GM23338 (cell line): Measurements from ENCODE around the gene GADL1. TPM values are rescaled to one million over a fixed set of nuclear protein-coding genes. Genes with fewer than 3 reads are reported as not detected.

Experiments
- ATAC-seq: fragments of 200-7000 bp; cut with Tn5 transposase; 3 replicates; pipeline ENCODE4 v1.9.1; 2020
- DNase-seq: peaks from one replicate; pipeline ENCODE4 v3.0.0-alpha.2; 2015; ENCODE audit warnings: low spot score
- H2AFZ ChIP-seq: fragments of 200-600 bp; sonication (generic); 2 replicates; pipeline ENCODE4 v1.8.0; 2016; ENCODE audit warnings: antibody characterized with exemption, mild to moderate bottlenecking, moderate library complexity
- H3F3A ChIP-seq: fragments of 200-600 bp; sonication (generic); replicated peaks from 2 replicates; pipeline ENCODE4 v1.8.0; 2017; ENCODE audit warnings: antibody characterized with exemption, mixed run types, low read depth
- H3K27ac ChIP-seq: fragments of 200-600 bp; sonication (generic); 2 replicates; pipeline ENCODE4 v1.6.1; 2016; ENCODE audit warnings: low read depth
- H3K27me3 ChIP-seq: fragments of 200-600 bp; sonication (generic); 2 replicates; pipeline ENCODE4 v1.8.0; 2016; ENCODE audit warnings: mild to moderate bottlenecking, mixed run types, moderate library complexity; ENCODE audit not compliant: insufficient read depth
- H3K36me3 ChIP-seq: fragments of 200-600 bp; sonication (generic); 2 replicates; pipeline ENCODE4 v1.8.0; 2016; ENCODE audit warnings: mild to moderate bottlenecking; ENCODE audit not compliant: insufficient read depth
- H3K4me1 ChIP-seq: fragments of 200-600 bp; sonication (generic); 2 replicates; pipeline ENCODE4 v1.8.0; 2016; ENCODE audit warnings: mild to moderate bottlenecking, moderate library complexity; ENCODE audit not compliant: insufficient read depth
- H3K4me2 ChIP-seq: fragments of 200-600 bp; sonication (generic); 2 replicates; pipeline ENCODE4 v1.7.1; 2017; ENCODE audit warnings: mixed run types
- H3K4me3 ChIP-seq: fragments of 200-600 bp; sonication (generic); 2 replicates; pipeline ENCODE4 v1.6.1; 2016; ENCODE audit warnings: mixed run types
- H3K79me2 ChIP-seq: fragments of 200-600 bp; sonication (generic); replicated peaks from 2 replicates; pipeline ENCODE4 v1.8.0; 2017; ENCODE audit warnings: mild to moderate bottlenecking; ENCODE audit not compliant: insufficient read depth
- H3K9me2 ChIP-seq: fragments of 200-600 bp; sonication (generic); 2 replicates; pipeline ENCODE4 v1.8.0; 2017; ENCODE audit not compliant: insufficient read depth
- H4K20me1 ChIP-seq: fragments of 200-600 bp; sonication (generic); replicated peaks from 2 replicates; pipeline ENCODE4 v1.8.0; 2017; ENCODE audit warnings: mild to moderate bottlenecking; ENCODE audit not compliant: insufficient read depth
- H3K27ac Mint-ChIP-seq: 2 replicates; pipeline ENCODE4 v1.8.0; 2020; ENCODE audit warnings: inconsistent platforms, mild to moderate bottlenecking, moderate library complexity, mixed read lengths
- H3K27me3 Mint-ChIP-seq: 3 replicates; pipeline ENCODE4 v1.8.0; 2022; ENCODE audit warnings: low read depth, mild to moderate bottlenecking, moderate library complexity, mixed read lengths, inconsistent platforms; ENCODE audit not compliant: insufficient read depth, poor library complexity
- H3K36me3 Mint-ChIP-seq: 3 replicates; pipeline ENCODE4 v1.8.0; 2021; ENCODE audit warnings: low read depth, mild to moderate bottlenecking, inconsistent platforms, moderate library complexity, mixed read lengths
- H3K4me1 Mint-ChIP-seq: 3 replicates; pipeline ENCODE4 v1.8.0; 2020; ENCODE audit warnings: mild to moderate bottlenecking, inconsistent platforms, mixed read lengths
- H3K4me3 Mint-ChIP-seq: 3 replicates; pipeline ENCODE4 v1.8.0; 2021; ENCODE audit warnings: moderate library complexity, mild to moderate bottlenecking, inconsistent platforms, mixed read lengths
- H3K9me3 Mint-ChIP-seq: 3 replicates; pipeline ENCODE4 v1.8.0; 2020; ENCODE audit warnings: moderate library complexity, mild to moderate bottlenecking, inconsistent platforms, mixed read lengths
- CREB1 ChIP-seq: fragments of 250-450 bp; sonication (Bioruptor Pico); IDR thresholded peaks from 2 replicates; pipeline ENCODE4 v1.5.0; 2020; ENCODE audit warnings: low read depth, mild to moderate bottlenecking, moderate library complexity
- ETS1 ChIP-seq: IDR thresholded peaks from 2 replicates; pipeline ENCODE4 v1.6.1; 2016; ENCODE audit warnings: antibody characterized with exemption
- EZH2 ChIP-seq: fragments of 200-600 bp; sonication (generic); IDR thresholded peaks from one replicate; pipeline ENCODE4 v1.8.0; 2017; ENCODE audit warnings: antibody characterized with exemption, mild to moderate bottlenecking, low read depth; ENCODE audit not compliant: unreplicated experiment
- EZH2phosphoT487 ChIP-seq: fragments of 200-600 bp; sonication (generic); IDR thresholded peaks from one replicate; pipeline ENCODE4 v1.8.1; 2018; ENCODE audit warnings: antibody characterized with exemption; ENCODE audit not compliant: unreplicated experiment
- JUNB ChIP-seq: IDR thresholded peaks from one replicate; pipeline ENCODE4 v1.6.1; 2016; ENCODE audit warnings: antibody characterized with exemption; ENCODE audit not compliant: unreplicated experiment
- NANOG ChIP-seq: IDR thresholded peaks from 2 replicates; pipeline ENCODE4 v1.6.1; 2016; ENCODE audit warnings: antibody characterized with exemption, borderline replicate concordance
- POLR2AphosphoS5 ChIP-seq: IDR thresholded peaks from 2 replicates; pipeline ENCODE4 v1.6.1; 2016; ENCODE audit warnings: antibody characterized with exemption, low read depth
- STAT1 ChIP-seq: IDR thresholded peaks from one replicate; pipeline ENCODE4 v1.6.1; 2016; ENCODE audit warnings: antibody characterized with exemption; ENCODE audit not compliant: unreplicated experiment
- ZNF114 ChIP-seq: fragments of 250-450 bp; sonication (Bioruptor Pico); IDR thresholded peaks from 2 replicates; pipeline ENCODE4 v1.5.0; 2020; ENCODE audit warnings: mild to moderate bottlenecking, moderate library complexity
- ZNF331 ChIP-seq: fragments of 250-450 bp; sonication (Bioruptor Pico); IDR thresholded peaks from 2 replicates; pipeline ENCODE4 v1.5.0; 2020; ENCODE audit warnings: low read depth, mild to moderate bottlenecking, moderate library complexity
- ZNF462 ChIP-seq: fragments of 250-450 bp; sonication (Bioruptor Pico); IDR thresholded peaks from 2 replicates; pipeline ENCODE4 v1.5.0; 2020; ENCODE audit warnings: mild to moderate bottlenecking, moderate library complexity
- polyA plus RNA-seq: library from polyadenylated mRNA; unstranded; fragments of >200 nt; fragmentation: Nextera tagmentation; extraction: Ambion mirVana; gene quantifications from 2 replicates; pipeline ENCODE4 v1.2.1, GENCODE V29; 2016
- total RNA-seq: library from RNA; depleted of rRNA; stranded (reverse); fragments of >200 nt; shearing (Covaris generic); gene quantifications from 2 replicates; pipeline ENCODE4 v1.2.3, GENCODE V29; 2014
- TF ChIP-seq, protein P1 (sequence below): IDR thresholded peaks from one replicate; pipeline ENCODE4 v1.6.1; 2018; ENCODE audit warnings: antibody characterized with exemption; ENCODE audit not compliant: unreplicated experiment
- TF ChIP-seq, protein P2 (sequence below), 2 experiments: fragments of 200-600 bp in 1 of 2; sonication (generic) in 1 of 2; conservative IDR thresholded peaks; 2 replicates each; pipeline versions ENCODE4 v1.5.1 to v1.6.1; 2016 to 2017; ENCODE audit warnings: antibody characterized with exemption in 2 of 2, low read depth in 2 of 2, mild to moderate bottlenecking in 2 of 2, moderate library complexity in 1 of 2

Gene GADL1
- total and polyA plus RNA-seq, 2 experiments from 2014 or later: 0.35 to 0.50 TPM

- Histone ChIP-seq H3K27me3 (peaks cover 25% of the 10 kb centered on the region), H3K36me3 (no peaks in the 10 kb centered on the region), H2AFZ (peak overlapping the region; percentile 73), H4K20me1 (no peaks in the 10 kb centered on the region), H3K4me1 (peaks cover 42% of the 10 kb centered on the region), H3K27ac (no peak overlapping the region), H3K4me2 (peak overlapping the region; percentile 84), H3K4me3 (peak overlapping the region; percentile 68), H3K79me2 (no peaks in the 10 kb centered on the region), H3F3A (no peaks in the 10 kb centered on the region), H3K9me2 (no peaks in the 10 kb centered on the region)
- no peaks in the 10 kb centered on the region; the same call in 2 of the 3 replicates for H3K36me3 Mint-ChIP-seq
- DNase-seq (no peak), ATAC-seq (peak; percentile 11; the same call in 1 of the 3 replicates)
- no peak for TF ChIP-seq STAT1
- TF ChIP-seq ZNF462 (CRISPR knock-in tag): no peak
- no peak for TF ChIP-seq CREB1 (CRISPR knock-in tag)
- TF ChIP-seq, protein P1, sequence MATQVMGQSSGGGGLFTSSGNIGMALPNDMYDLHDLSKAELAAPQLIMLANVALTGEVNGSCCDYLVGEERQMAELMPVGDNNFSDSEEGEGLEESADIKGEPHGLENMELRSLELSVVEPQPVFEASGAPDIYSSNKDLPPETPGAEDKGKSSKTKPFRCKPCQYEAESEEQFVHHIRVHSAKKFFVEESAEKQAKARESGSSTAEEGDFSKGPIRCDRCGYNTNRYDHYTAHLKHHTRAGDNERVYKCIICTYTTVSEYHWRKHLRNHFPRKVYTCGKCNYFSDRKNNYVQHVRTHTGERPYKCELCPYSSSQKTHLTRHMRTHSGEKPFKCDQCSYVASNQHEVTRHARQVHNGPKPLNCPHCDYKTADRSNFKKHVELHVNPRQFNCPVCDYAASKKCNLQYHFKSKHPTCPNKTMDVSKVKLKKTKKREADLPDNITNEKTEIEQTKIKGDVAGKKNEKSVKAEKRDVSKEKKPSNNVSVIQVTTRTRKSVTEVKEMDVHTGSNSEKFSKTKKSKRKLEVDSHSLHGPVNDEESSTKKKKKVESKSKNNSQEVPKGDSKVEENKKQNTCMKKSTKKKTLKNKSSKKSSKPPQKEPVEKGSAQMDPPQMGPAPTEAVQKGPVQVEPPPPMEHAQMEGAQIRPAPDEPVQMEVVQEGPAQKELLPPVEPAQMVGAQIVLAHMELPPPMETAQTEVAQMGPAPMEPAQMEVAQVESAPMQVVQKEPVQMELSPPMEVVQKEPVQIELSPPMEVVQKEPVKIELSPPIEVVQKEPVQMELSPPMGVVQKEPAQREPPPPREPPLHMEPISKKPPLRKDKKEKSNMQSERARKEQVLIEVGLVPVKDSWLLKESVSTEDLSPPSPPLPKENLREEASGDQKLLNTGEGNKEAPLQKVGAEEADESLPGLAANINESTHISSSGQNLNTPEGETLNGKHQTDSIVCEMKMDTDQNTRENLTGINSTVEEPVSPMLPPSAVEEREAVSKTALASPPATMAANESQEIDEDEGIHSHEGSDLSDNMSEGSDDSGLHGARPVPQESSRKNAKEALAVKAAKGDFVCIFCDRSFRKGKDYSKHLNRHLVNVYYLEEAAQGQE: no peak
- no peak for TF ChIP-seq ZNF114 (CRISPR knock-in tag)
- TF ChIP-seq, protein P2, sequence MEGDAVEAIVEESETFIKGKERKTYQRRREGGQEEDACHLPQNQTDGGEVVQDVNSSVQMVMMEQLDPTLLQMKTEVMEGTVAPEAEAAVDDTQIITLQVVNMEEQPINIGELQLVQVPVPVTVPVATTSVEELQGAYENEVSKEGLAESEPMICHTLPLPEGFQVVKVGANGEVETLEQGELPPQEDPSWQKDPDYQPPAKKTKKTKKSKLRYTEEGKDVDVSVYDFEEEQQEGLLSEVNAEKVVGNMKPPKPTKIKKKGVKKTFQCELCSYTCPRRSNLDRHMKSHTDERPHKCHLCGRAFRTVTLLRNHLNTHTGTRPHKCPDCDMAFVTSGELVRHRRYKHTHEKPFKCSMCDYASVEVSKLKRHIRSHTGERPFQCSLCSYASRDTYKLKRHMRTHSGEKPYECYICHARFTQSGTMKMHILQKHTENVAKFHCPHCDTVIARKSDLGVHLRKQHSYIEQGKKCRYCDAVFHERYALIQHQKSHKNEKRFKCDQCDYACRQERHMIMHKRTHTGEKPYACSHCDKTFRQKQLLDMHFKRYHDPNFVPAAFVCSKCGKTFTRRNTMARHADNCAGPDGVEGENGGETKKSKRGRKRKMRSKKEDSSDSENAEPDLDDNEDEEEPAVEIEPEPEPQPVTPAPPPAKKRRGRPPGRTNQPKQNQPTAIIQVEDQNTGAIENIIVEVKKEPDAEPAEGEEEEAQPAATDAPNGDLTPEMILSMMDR (conservative IDR thresholded peaks at IDR 0.05; ENCODE audit: low read depth in 2 of 2): no peak
- no peak for TF ChIP-seq ETS1
- no peak for TF ChIP-seq JUNB
- no peak for TF ChIP-seq NANOG
- no peak for TF ChIP-seq EZH2phosphoT487
- no peak for TF ChIP-seq POLR2AphosphoS5
- no peak for TF ChIP-seq ZNF331 (CRISPR knock-in tag)
- no peak for TF ChIP-seq EZH2
- no peak overlapping the region for H3K27ac Mint-ChIP-seq
- peaks cover 45% of the 10 kb centered on the region for H3K4me1 Mint-ChIP-seq
- peak overlapping the region; percentile 72 for H3K4me3 Mint-ChIP-seq
- H3K27me3 Mint-ChIP-seq: peaks cover 20% of the 10 kb centered on the region
- H3K9me3 Mint-ChIP-seq: no peaks in the 10 kb centered on the region
These were observed 659 bp downstream of the GADL1 start for GRCh38 chr3:30893678-30894325.
